Pancreas (tissue), 10 donors: ENCODE results near the gene TSNAX. TPM values are rescaled to one million over a fixed set of nuclear protein-coding genes. Genes with fewer than 3 reads are reported as not detected.

Experiments used
- ATAC-seq, 4 donors: fragments of 200-7000 bp; cut with Tn5 transposase; one replicate each; pipeline versions ENCODE4 v1.8.0 to v1.9.1; 2020; ENCODE audit warnings: mild to moderate bottlenecking in 4 of 4, moderate library complexity in 4 of 4
- DNase-seq, 6 donors: peaks; one replicate each; pipeline ENCODE4 v3.0.0-alpha.2; 2020
- FAIRE-seq: peaks from 2 replicates; lab custom pipeline; 2012; peaks lifted over from hg19 to GRCh38; lab: Jason Lieb, UNC
- H3K27ac ChIP-seq, 4 donors: fragments of 200-600 bp; sonication (generic); 1 replicate in 3 of 4; 2 replicates in 1 of 4; pipeline versions ENCODE4 v1.5.0 to v1.8.0; 2020
- H3K27me3 ChIP-seq, 4 donors: fragments of 200-600 bp; one replicate each; pipeline ENCODE4 v1.8.0; 2021
- H3K36me3 ChIP-seq, 3 donors: fragments of 200-600 bp; sonication (generic) in 1 of 3; one replicate each; pipeline versions ENCODE4 v1.5.0 to v1.8.0; 2020 to 2021
- H3K4me1 ChIP-seq, 3 donors: fragments of 200-600 bp; one replicate each; pipeline ENCODE4 v1.8.0; 2021
- H3K4me3 ChIP-seq, 4 donors: fragments of 200-600 bp; sonication (generic) in 2 of 4; one replicate each; pipeline versions ENCODE4 v1.5.0 to v1.8.0; 2020 to 2021
- H3K9me3 ChIP-seq, 4 donors: fragments of 200-600 bp; one replicate each; pipeline ENCODE4 v1.8.0; 2021
- WGBS, 2 donors: extraction: QIAGEN DNeasy Blood & Tissue Kit; methylation state at CpG; one replicate each; pipeline ENCODE4 v1.1.7; 2013; 5-methylcytosine and 5-hydroxymethylcytosine counted together
- intact Hi-C, 3 donors: fragments of 100-400 bp; cut with DNase I; formaldehyde crosslinking; loops; one replicate each; pipeline versions ENCODE4 v1.11.1 to v1.14.2; 2022
- polyA plus RNA-seq, 2 donors: library from polyadenylated mRNA; stranded (reverse); fragments of 200-250 nt; gene quantifications; one replicate each; pipeline ENCODE4 v1.2.3, GENCODE V29; 2013
- total RNA-seq, 6 donors: library from RNA; stranded (reverse); fragmentation: NEBNext Ultra II Directional in 4 of 6; extraction: Animal tissue kit (Norgen Biotek cat#: 25700) in 4 of 6; gene quantifications; one replicate each; pipeline versions ENCODE4 v1.2.1 to v1.2.4, GENCODE V29; 2021 to 2023
- TF ChIP-seq, protein P1 (sequence below), 4 donors: fragments of 200-600 bp; sonication (generic) in 3 of 4; IDR thresholded peaks; one replicate each; pipeline versions ENCODE4 v1.5.0 to v1.8.0; 2021; ENCODE audit warnings: antibody characterized with exemption in 4 of 4
- donor health status: healthy with polysubstance abuse.
- donor health status: DM: no; HTN: no; CAD: no; lungs with moderate emphysema.
- donor health status: DM: no; HTN: no; CAD: no.
- donor health status: control.
- donor health status: control.
- donor health status: Bipolar disorder and iron deficiency.
- donor health status: DM: yes; HTN: yes; CAD: no.
- donor health status: DM: no; HTN: no; CAD: no.
- donor health status: DM: no; HTN: no; CAD: no.
- donor health status: DM: yes; HTN: yes; CAD: no.

Gene TSNAX
- total and polyA plus RNA-seq, 8 donors: 5.1 to 18.2 (median 14.7) TPM

DNA sequence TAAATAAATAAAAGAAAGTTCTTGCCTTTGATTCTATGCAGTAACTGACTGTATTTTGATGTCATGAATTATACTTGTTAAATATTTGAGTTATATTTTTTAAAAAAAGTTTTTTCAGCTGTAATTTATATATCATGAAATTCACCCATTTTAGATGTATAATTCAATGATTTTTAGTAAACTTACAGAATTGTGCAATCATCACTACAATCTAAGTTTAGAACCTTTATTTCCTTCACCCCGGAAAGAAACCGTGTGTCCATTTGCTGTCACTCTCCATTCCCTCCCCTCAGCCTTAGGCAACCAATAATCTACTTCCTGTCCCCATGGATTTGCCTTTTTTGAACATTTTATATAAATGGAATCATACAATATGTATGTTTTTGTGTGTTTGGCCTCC lies 65.7 kb downstream of the TSNAX start:
- Histone ChIP-seq H3K27ac (no peak overlapping the region), H3K9me3 (no peaks in the 10 kb centered on the region), H3K4me1 (no peaks in the 10 kb centered on the region), H3K36me3 (no peaks in the 10 kb centered on the region), H3K4me3 (no peak overlapping the region), H3K27me3 (no peaks in the 10 kb centered on the region)
- no peak for ATAC-seq
- TF ChIP-seq, protein P1, sequence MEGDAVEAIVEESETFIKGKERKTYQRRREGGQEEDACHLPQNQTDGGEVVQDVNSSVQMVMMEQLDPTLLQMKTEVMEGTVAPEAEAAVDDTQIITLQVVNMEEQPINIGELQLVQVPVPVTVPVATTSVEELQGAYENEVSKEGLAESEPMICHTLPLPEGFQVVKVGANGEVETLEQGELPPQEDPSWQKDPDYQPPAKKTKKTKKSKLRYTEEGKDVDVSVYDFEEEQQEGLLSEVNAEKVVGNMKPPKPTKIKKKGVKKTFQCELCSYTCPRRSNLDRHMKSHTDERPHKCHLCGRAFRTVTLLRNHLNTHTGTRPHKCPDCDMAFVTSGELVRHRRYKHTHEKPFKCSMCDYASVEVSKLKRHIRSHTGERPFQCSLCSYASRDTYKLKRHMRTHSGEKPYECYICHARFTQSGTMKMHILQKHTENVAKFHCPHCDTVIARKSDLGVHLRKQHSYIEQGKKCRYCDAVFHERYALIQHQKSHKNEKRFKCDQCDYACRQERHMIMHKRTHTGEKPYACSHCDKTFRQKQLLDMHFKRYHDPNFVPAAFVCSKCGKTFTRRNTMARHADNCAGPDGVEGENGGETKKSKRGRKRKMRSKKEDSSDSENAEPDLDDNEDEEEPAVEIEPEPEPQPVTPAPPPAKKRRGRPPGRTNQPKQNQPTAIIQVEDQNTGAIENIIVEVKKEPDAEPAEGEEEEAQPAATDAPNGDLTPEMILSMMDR (IDR thresholded peaks at IDR 0.05): no peak
- DNase-seq: no peak
- no peak for FAIRE-seq
- 40 to 60% methylated on average over 2 of the region's 2 CpGs for WGBS, 2 donors
- intact Hi-C loops: loop anchor here in 2 of 3 donors (5.0 kb wide), 2 partner anchors 237 to 242 kb away; no protein-coding TSS in a partner anchor

DNA sequence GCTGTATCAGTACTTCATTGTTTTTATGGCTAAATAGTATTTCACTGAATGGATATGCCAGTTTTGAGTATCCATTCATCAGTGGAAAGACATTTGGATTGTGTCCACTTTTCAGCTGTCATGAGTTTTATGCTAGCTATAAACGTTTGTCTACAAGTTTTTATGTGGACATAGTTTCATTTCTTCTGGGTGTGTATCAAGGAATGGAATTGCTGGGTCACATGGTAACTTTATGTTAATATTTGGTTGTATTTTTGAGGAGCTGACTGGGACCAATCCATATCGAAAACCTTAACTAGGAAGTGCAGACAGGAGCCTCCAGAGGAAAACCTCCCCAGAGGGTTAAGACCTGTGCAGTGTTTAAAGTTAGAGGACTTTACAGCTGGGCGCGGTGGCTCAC lies 66.3 kb downstream of the TSNAX start:
- ATAC-seq: no peak

DNA sequence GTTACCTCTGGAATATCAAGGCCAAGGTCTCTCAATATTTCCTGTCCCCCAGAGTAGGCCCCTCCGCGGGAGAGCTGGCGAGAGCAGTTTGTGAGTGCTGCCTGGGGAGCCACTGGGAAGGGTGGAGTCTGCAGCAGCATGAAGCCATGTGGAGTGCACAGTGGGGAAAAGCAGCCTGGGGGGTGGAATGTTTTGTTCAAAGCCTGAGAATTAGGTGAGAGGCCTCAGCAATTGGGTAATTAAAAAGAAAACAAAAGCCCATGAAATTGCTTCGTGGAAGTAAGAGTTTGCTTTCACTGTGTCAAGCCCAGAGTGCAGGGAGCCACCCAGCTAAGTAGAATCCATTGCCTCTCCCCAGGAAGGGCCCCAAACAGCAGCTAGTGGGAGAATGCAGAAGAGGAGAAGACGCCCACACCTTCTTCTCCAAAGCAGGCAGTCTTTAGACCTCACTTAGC lies 67.9 kb downstream of the TSNAX start:
- no peak for ATAC-seq
- intact Hi-C loops: no loop called here
- H3K4me3 ChIP-seq: no peak overlapping the region
- no peaks in the 10 kb centered on the region for H3K27me3 ChIP-seq
- FAIRE-seq: no peak
- no peaks in the 10 kb centered on the region for H3K36me3 ChIP-seq
- DNase-seq: no peak
- no peaks in the 10 kb centered on the region for H3K4me1 ChIP-seq
- TF ChIP-seq, protein P1 (IDR thresholded peaks at IDR 0.05): no peak
- no peak overlapping the region for H3K27ac ChIP-seq
- WGBS, 2 donors: 36 to 53% methylated on average over 5 of the region's 5 CpGs
- H3K9me3 ChIP-seq: no peaks in the 10 kb centered on the region

More for the DNA sequence above, 66.3 kb downstream of the TSNAX start:
- DNase-seq: no peak
- Histone ChIP-seq H3K9me3 (no peaks in the 10 kb centered on the region), H3K27me3 (no peaks in the 10 kb centered on the region), H3K4me1 (no peaks in the 10 kb centered on the region), H3K4me3 (no peak overlapping the region), H3K36me3 (no peaks in the 10 kb centered on the region), H3K27ac (no peak overlapping the region)
- TF ChIP-seq, protein P1 (IDR thresholded peaks at IDR 0.05): no peak
- no peak for FAIRE-seq
- WGBS, 2 donors: 77 to 78% methylated on average over 4 of the region's 4 CpGs
- intact Hi-C loops: loop anchor here in 2 of 3 donors (5.0 kb wide), 2 partner anchors 237 to 242 kb away; no protein-coding TSS in a partner anchor

DNA sequence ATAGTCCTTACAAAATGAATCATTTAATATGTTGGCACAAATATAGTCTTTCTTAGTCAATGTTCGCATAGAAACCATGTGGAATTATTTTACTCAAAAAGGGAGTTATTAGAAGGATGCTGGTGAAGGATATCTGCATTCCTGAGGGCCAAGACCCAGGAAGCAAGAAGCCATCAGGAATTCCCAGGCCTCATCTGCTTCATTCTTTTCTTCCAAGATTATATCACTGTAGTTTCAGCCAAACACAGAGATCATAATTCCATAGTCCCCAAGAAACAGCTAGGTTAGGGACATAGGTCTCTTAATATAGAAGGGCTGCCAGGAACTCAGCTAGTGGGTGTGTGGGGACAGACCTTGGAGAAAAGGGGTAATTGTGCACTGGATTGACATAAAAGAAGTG lies 69.5 kb downstream of the TSNAX start:
- Histone ChIP-seq H3K4me3 (no peak overlapping the region), H3K27ac (no peak overlapping the region), H3K9me3 (no peaks in the 10 kb centered on the region), H3K4me1 (peaks cover 0 to 8% (median 0%) of the 10 kb centered on the region in 3 donors), H3K36me3 (no peaks in the 10 kb centered on the region), H3K27me3 (no peaks in the 10 kb centered on the region)
- DNase-seq (no peak), ATAC-seq (no peak), FAIRE-seq (no peak)
- 78 to 93% methylated on average over 1 of the region's 1 CpG for WGBS, 2 donors
- intact Hi-C loops: no loop called here
- TF ChIP-seq, protein P1 (IDR thresholded peaks at IDR 0.05): no peak

DNA sequence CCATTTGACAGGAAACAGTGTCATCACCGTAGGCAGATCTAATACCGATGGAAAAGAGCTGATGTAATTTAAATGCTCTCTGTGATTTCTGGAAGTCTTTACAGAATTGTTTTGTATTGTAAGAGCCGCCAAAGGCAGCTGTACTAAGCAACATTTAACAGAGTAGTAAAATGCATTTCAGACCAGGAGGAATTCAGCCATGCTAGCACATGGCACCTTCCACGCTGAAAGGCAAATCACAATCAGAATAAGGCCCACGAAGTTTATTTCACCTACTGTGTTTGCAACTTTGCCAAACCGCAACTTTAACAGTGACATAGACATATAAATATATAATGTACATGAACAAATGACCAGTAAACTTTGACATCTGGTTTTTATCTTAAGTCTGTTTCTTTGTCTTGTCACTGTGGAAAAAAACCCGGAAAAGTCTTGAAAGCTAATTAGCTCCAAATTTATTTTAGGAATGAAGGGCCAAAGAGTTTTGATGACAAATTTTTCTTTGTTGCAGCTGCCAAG lies 72.0 kb downstream of the TSNAX start:
- WGBS, 2 donors: 52 to 58% methylated on average over 7 of the region's 7 CpGs
- FAIRE-seq: no peak
- Histone ChIP-seq H3K36me3 (no peaks in the 10 kb centered on the region), H3K27ac (no peak overlapping the region), H3K27me3 (no peaks in the 10 kb centered on the region), H3K9me3 (no peaks in the 10 kb centered on the region), H3K4me3 (no peak overlapping the region), H3K4me1 (peaks cover 0 to 8% (median 0%) of the 10 kb centered on the region in 3 donors)
- no peak for DNase-seq
- ATAC-seq: no peak
- TF ChIP-seq, protein P1 (IDR thresholded peaks at IDR 0.05): no peak
- intact Hi-C loops: no loop called here
